Heart left ventricle (tissue), 16 donors: ENCODE measurements around the gene METRNL. TPM values are rescaled to one million over a fixed set of nuclear protein-coding genes. Genes with fewer than 3 reads are reported as not detected.
A peak's percentile ranks its signal among the peaks of the same experiment; 100 is the strongest.

Experiments
- ATAC-seq, 4 donors: fragments of 200-7000 bp; cut with Tn5 transposase; one replicate each; pipeline ENCODE4 v1.9.1; 2020 to 2022; ENCODE audit warnings: moderate library complexity in 4 of 4, mild to moderate bottlenecking in 3 of 4, moderate number of reproducible peaks in 1 of 4
- DNase-seq, 5 donors: peaks; one replicate each; pipeline ENCODE4 v3.0.0-alpha.2; 2020
- H3K27ac ChIP-seq, 12 donors: fragments of 200-600 bp; sonication (generic) in 4 of 12; one replicate each; pipeline versions ENCODE4 v1.5.0 to v1.8.0; 2016 to 2022; ENCODE audit warnings: mild to moderate bottlenecking in 2 of 12
- H3K27me3 ChIP-seq, 9 donors: fragments of 200-600 bp; sonication (generic) in 2 of 9; one replicate each; pipeline versions ENCODE4 v1.5.1 to v1.8.0; 2016 to 2022; ENCODE audit warnings: mild to moderate bottlenecking in 3 of 9
- H3K36me3 ChIP-seq, 9 donors: fragments of 200-600 bp; sonication (generic) in 2 of 9; one replicate each; pipeline versions ENCODE4 v1.5.0 to v1.8.0; 2018 to 2022; ENCODE audit warnings: mild to moderate bottlenecking in 2 of 9
- H3K4me1 ChIP-seq, 12 donors: fragments of 200-600 bp; sonication (generic) in 4 of 12; one replicate each; pipeline versions ENCODE4 v1.5.0 to v1.8.0; 2016 to 2022; ENCODE audit warnings: mild to moderate bottlenecking in 3 of 12
- H3K4me3 ChIP-seq, 12 donors: fragments of 200-600 bp; sonication (generic) in 4 of 12; one replicate each; pipeline versions ENCODE4 v1.5.0 to v1.8.0; 2017 to 2022; ENCODE audit warnings: mild to moderate bottlenecking in 9 of 12, moderate library complexity in 4 of 12
- H3K9me3 ChIP-seq, 12 donors: fragments of 200-600 bp; sonication (generic) in 4 of 12; one replicate each; pipeline versions ENCODE4 v1.5.0 to v1.8.0; 2016 to 2022; ENCODE audit warnings: mild to moderate bottlenecking in 1 of 12
- POLR2A ChIP-seq, 2 donors: fragments of 450-650 bp; IDR thresholded peaks; one replicate each; pipeline ENCODE4 v1.6.1; 2017; ENCODE audit warnings: antibody characterized with exemption in 2 of 2, mild to moderate bottlenecking in 2 of 2, moderate library complexity in 2 of 2
- WGBS, 4 donors: extraction: QIAGEN DNeasy Blood & Tissue Kit in 2 of 4; methylation state at CpG; one replicate each; pipeline versions ENCODE4 v1.1.5 to v1.1.7; 2013 to 2018; 5-methylcytosine and 5-hydroxymethylcytosine counted together
- intact Hi-C, 10 donors: fragments of 100-400 bp; cut with DNase I; formaldehyde crosslinking; loops; one replicate each; pipeline versions ENCODE4 v1.11.1 to v1.14.2; 2022
- polyA plus RNA-seq, 2 donors: library from polyadenylated mRNA; stranded (reverse); fragments of 200-250 nt; gene quantifications; one replicate each; pipeline ENCODE4 v1.2.3, GENCODE V29; 2013
- total RNA-seq, 9 donors: library from RNA; depleted of rRNA in 2 of 9; stranded (reverse); fragments of >200 nt in 2 of 9; fragmentation: NEBNext Ultra II Directional in 3 of 9; extraction: Animal tissue kit (Norgen Biotek cat#: 25700) in 3 of 9; gene quantifications; one replicate each; pipeline versions ENCODE4 v1.1.0 to v1.2.4, GENCODE V29; 2016 to 2023
- TF ChIP-seq, protein P1 (sequence below), 12 donors: fragments of 200-600 bp; sonication (generic) in 4 of 12; IDR thresholded peaks; one replicate each; pipeline versions ENCODE4 v1.5.0 to v1.8.0; 2018 to 2022; ENCODE audit warnings: antibody characterized with exemption in 12 of 12, mild to moderate bottlenecking in 5 of 12
- donor health status: ischemic (EF 13 %, LVEDD 7.1; RV severe dilation, severe dysfunction).
- donor health status: healthy with polysubstance abuse.
- donor health status: DM: no; HTN: yes; CAD: no.
- donor health status: DM: no; HTN: no; CAD: no.
- donor health status: ischemic (EF 25% LVEDD 6.9; RV normal size, moderate dysfunction).
- donor health status: ischemic (EF 25% LVEDD 5.7; RV mildly dilated, moderate dysfunction).
- donor health status: healthy.
- donor health status: DM: yes; HTN: yes; CAD: no.
- donor health status: ischemic (EF 35%, LVEDD 5.7; RV mildly dilated, moderate dysfunction).
- donor health status: nonischemic (EF 11% LVEDD 7.7; RV severe dilation, severe dysfunction).
- donor health status: DM: yes; HTN: yes; CAD: no.
- donor health status: PGD.
- donor health status: ischemic (EF 29% LVEDD 5.4; RV normal size, mild dysfunction).
- donor health status: nonischemic (EF 23%, LVEDD 6.1; RV moderate dilation, normal function).

METRNL gene
- total and polyA plus RNA-seq, 11 donors: 59.4 to 144 (median 79.5) TPM

GRCh38 chr17:83069931-83070742 is 9.3 kb upstream of the METRNL start:
- intact Hi-C loops: no loop called here
- Histone ChIP-seq H3K36me3 (no peaks in the 10 kb centered on the region), H3K27ac (no peak overlapping the region), H3K4me3 (no peak overlapping the region), H3K4me1 (peaks cover 0 to 12% (median under 1%) of the 10 kb centered on the region in 12 donors), H3K27me3 (no peaks in the 10 kb centered on the region), H3K9me3 (no peaks in the 10 kb centered on the region)
- 74 to 84% (median 78%) methylated on average over 23 to 35 of the region's 35 CpGs for WGBS, 4 donors
- TF ChIP-seq, protein P1, sequence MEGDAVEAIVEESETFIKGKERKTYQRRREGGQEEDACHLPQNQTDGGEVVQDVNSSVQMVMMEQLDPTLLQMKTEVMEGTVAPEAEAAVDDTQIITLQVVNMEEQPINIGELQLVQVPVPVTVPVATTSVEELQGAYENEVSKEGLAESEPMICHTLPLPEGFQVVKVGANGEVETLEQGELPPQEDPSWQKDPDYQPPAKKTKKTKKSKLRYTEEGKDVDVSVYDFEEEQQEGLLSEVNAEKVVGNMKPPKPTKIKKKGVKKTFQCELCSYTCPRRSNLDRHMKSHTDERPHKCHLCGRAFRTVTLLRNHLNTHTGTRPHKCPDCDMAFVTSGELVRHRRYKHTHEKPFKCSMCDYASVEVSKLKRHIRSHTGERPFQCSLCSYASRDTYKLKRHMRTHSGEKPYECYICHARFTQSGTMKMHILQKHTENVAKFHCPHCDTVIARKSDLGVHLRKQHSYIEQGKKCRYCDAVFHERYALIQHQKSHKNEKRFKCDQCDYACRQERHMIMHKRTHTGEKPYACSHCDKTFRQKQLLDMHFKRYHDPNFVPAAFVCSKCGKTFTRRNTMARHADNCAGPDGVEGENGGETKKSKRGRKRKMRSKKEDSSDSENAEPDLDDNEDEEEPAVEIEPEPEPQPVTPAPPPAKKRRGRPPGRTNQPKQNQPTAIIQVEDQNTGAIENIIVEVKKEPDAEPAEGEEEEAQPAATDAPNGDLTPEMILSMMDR (IDR thresholded peaks at IDR 0.05): no peak
- no peak for TF ChIP-seq POLR2A (IDR thresholded peaks at IDR 0.05)
- DNase-seq: peak in 3 of 5 donors; percentile 19 to 60 (median 23)
- ATAC-seq: no peak

DNA sequence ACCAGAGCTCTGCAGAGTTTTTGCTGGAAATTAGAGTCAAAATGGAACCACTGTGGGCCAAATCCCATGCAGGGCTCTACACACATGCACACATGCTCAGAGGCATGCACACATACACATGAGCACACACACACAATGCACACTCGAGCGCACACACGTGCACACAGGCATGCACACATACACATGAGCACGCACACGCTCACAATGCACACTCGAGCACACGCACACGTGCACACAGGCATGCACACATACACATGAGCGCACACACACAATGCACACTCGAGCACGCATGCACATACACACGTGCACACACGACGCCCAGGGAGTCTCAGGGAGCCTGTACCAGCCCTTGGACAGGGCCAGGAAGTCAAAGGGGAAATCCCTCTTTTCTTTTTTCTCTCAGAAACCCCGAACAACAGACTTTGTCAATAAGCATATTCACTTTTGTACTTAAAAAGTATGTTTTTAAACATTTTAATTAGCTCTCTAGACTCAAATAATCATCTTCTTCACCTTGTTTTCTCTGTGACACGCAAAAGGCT is 8.5 kb upstream of the METRNL start:
- no peaks in the 10 kb centered on the region for H3K9me3 ChIP-seq
- no peak for TF ChIP-seq POLR2A (IDR thresholded peaks at IDR 0.05)
- TF ChIP-seq, protein P1 (IDR thresholded peaks at IDR 0.05): no peak
- no peaks in the 10 kb centered on the region for H3K27me3 ChIP-seq
- H3K4me1 ChIP-seq: peaks cover 0 to 12% (median 0%) of the 10 kb centered on the region in 12 donors
- no peak overlapping the region for H3K27ac ChIP-seq
- WGBS, 4 donors: 91 to 93% (median 92%) methylated on average over 16 of the region's 16 CpGs
- no peaks in the 10 kb centered on the region for H3K36me3 ChIP-seq
- H3K4me3 ChIP-seq: no peak overlapping the region
- intact Hi-C loops: no loop called here
- DNase-seq (peak in 1 of 5 donors; percentile 36), ATAC-seq (no peak)

DNA sequence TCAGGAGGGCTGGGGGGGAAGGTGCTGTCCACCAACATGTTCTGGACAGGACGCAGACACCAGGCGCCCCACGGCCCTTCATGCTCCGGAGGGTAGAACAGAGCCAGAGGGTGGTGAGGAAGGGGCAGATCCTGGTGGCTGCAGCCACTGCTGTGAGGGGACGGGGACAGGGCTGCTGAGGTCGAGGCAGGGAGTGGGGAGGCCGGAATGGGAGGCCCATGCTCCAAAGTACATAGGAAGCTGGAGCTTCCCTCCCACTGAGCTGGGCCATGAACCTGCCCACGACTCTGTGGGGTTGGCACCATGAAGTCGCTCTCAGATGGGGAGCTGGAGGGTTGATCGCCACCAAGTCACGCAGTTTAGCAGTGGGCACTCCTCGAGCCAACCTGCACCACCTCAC is 8.0 kb upstream of the METRNL start:
- DNase-seq (peak in 1 of 5 donors; percentile 47), ATAC-seq (no peak)
- Histone ChIP-seq H3K4me1 (peaks cover 0 to 12% (median 0%) of the 10 kb centered on the region in 12 donors), H3K27ac (no peak overlapping the region), H3K27me3 (no peaks in the 10 kb centered on the region), H3K9me3 (no peaks in the 10 kb centered on the region), H3K4me3 (no peak overlapping the region), H3K36me3 (no peaks in the 10 kb centered on the region)
- 85 to 90% (median 88%) methylated on average over 12 of the region's 12 CpGs for WGBS, 4 donors
- intact Hi-C loops: no loop called here
- TF ChIP-seq POLR2A (IDR thresholded peaks at IDR 0.05): no peak
- TF ChIP-seq, protein P1 (IDR thresholded peaks at IDR 0.05): no peak

- Histone ChIP-seq H3K9me3 (no peaks in the 10 kb centered on the region), H3K4me1 (peaks cover 0 to 12% (median 0%) of the 10 kb centered on the region in 12 donors), H3K4me3 (no peak overlapping the region), H3K27me3 (no peaks in the 10 kb centered on the region), H3K27ac (no peak overlapping the region), H3K36me3 (no peaks in the 10 kb centered on the region)
- ATAC-seq (no peak), DNase-seq (no peak)
- 81 to 86% (median 82%) methylated on average over 7 to 10 of the region's 10 CpGs for WGBS, 4 donors
- TF ChIP-seq POLR2A (IDR thresholded peaks at IDR 0.05): no peak
- TF ChIP-seq, protein P1 (IDR thresholded peaks at IDR 0.05): no peak
- intact Hi-C loops: no loop called here
These were observed 7.3 kb upstream of the METRNL start for GRCh38 chr17:83071966-83072562.
